Left kidney (tissue), 2 donors: ENCODE data around the gene DTX2. TPM values are rescaled to one million over a fixed set of nuclear protein-coding genes. Genes with fewer than 3 reads are reported as not detected.
"Not testable (repeated sequence)": the region's sequence is repeated elsewhere in the genome, so short reads cannot be mapped to it uniquely, and the experiment has no call there.

Source experiments
- DNase-seq: peaks from one replicate; pipeline ENCODE4 v3.0.0-alpha.2; 2013
- polyA plus RNA-seq: library from polyadenylated mRNA; unstranded; fragments of 120-200 nt; gene quantifications from one replicate; pipeline ENCODE4 v1.2.1, GENCODE V29; 2013; ENCODE audit not compliant: insufficient read length

DTX2 gene
- polyA plus RNA-seq, 1 donor, result 6.8 TPM

GRCh38 chr7:76486618-76487017, 25.1 kb downstream of the DTX2 start:
- DNase-seq, result not testable (repeated sequence)

- not testable (repeated sequence) for DNase-seq
Observed at GRCh38 chr7:76487969-76488368, 26.5 kb downstream of the DTX2 start.

GRCh38 chr7:76492139-76492538, 30.6 kb downstream of the DTX2 start:
- DNase-seq, result not testable (repeated sequence)

- DNase-seq, result not testable (repeated sequence)
Observed at GRCh38 chr7:76495717-76496116, 34.2 kb downstream of the DTX2 start.

GRCh38 chr7:76497918-76498582, 36.5 kb downstream of the DTX2 start:
- DNase-seq, result not testable (repeated sequence)

GRCh38 chr7:76498583-76499200, 37.2 kb downstream of the DTX2 start:
- DNase-seq, result not testable (repeated sequence)

GRCh38 chr7:76499201-76499923, 37.9 kb downstream of the DTX2 start:
- DNase-seq, result not testable (repeated sequence)

GRCh38 chr7:76499924-76500241, 38.4 kb downstream of the DTX2 start:
- DNase-seq, result not testable (repeated sequence)

GRCh38 chr7:76502224-76502623, 40.7 kb downstream of the DTX2 start:
- DNase-seq, result not testable (repeated sequence)

- not testable (repeated sequence) for DNase-seq
Observed at GRCh38 chr7:76502836-76503235, 41.3 kb downstream of the DTX2 start.

- DNase-seq, result not testable (repeated sequence)
Observed at GRCh38 chr7:76503244-76503643, 41.7 kb downstream of the DTX2 start.

- DNase-seq, result not testable (repeated sequence)
Observed at GRCh38 chr7:76504351-76505167, 43.0 kb downstream of the DTX2 start.

GRCh38 chr7:76505168-76506080, 43.9 kb downstream of the DTX2 start:
- DNase-seq, result no peak

GRCh38 chr7:76506081-76506440, 44.6 kb downstream of the DTX2 start:
- no peak for DNase-seq

GRCh38 chr7:76506643-76507042, 45.1 kb downstream of the DTX2 start:
- not testable (repeated sequence) for DNase-seq

GRCh38 chr7:76507723-76508406, 46.4 kb downstream of the DTX2 start:
- no peak for DNase-seq

GRCh38 chr7:76509931-76510877, 48.7 kb downstream of the DTX2 start, which contains the start of gene UPK3B:
UPK3B (plus strand) TSS chr7:76510552; CDS start chr7:76510653, 101 bp downstream.
- DNase-seq, result no peak

- not testable (repeated sequence) for DNase-seq
Observed at GRCh38 chr7:76511200-76511910, 49.8 kb downstream of the DTX2 start.
